Thyroid gland (tissue), 4 donors: Measurements from ENCODE around the gene CHMP4B. TPM values are rescaled to one million over a fixed set of nuclear protein-coding genes. Genes with fewer than 3 reads are reported as not detected.
A peak's percentile ranks its signal among the peaks of the same experiment; 100 is the strongest.

Source experiments
- DNase-seq, 2 donors: peaks; one replicate each; pipeline ENCODE4 v3.0.0-alpha.2; 2019
- H3K27ac ChIP-seq, 3 donors: fragments of 200-600 bp; sonication (generic); 1 replicate in 2 of 3; 2 replicates in 1 of 3; pipeline ENCODE4 v1.5.1; 2016 to 2019; ENCODE audit warnings: mild to moderate bottlenecking in 1 of 3, moderate library complexity in 1 of 3
- H3K27me3 ChIP-seq: fragments of 200-600 bp; sonication (generic); one replicate; pipeline ENCODE4 v1.5.1; 2019
- H3K36me3 ChIP-seq, 2 donors: fragments of 200-600 bp; sonication (generic); one replicate each; pipeline ENCODE4 v1.5.1; 2016 to 2019
- H3K4me1 ChIP-seq, 2 donors: fragments of 200-600 bp; sonication (generic); one replicate each; pipeline ENCODE4 v1.5.1; 2017 to 2019
- H3K4me3 ChIP-seq, 3 donors: fragments of 200-600 bp; sonication (generic); replicated peaks in 1 of 3; 1 replicate in 2 of 3; 2 replicates in 1 of 3; pipeline ENCODE4 v1.5.1; 2016; ENCODE audit warnings: mild to moderate bottlenecking in 1 of 3
- H3K9me3 ChIP-seq: fragments of 200-600 bp; sonication (generic); one replicate; pipeline ENCODE4 v1.5.1; 2017
- POLR2A ChIP-seq, 2 donors: fragments of 450-650 bp; IDR thresholded peaks; one replicate each; pipeline ENCODE4 v1.6.1; 2017; ENCODE audit warnings: antibody characterized with exemption in 2 of 2, mild to moderate bottlenecking in 2 of 2, moderate library complexity in 1 of 2
- WGBS, 2 donors: methylation state at CpG; one replicate each; pipeline ENCODE4 v1.1.5; 2017; 5-methylcytosine and 5-hydroxymethylcytosine counted together
- intact Hi-C: fragments of 100-400 bp; cut with DNase I; formaldehyde crosslinking; loops from one replicate; pipeline ENCODE4 v1.15.1; 2023
- total RNA-seq, 4 donors: library from RNA; depleted of rRNA; stranded (reverse); fragments of >200 nt; gene quantifications; one replicate each; pipeline ENCODE4 v1.2.3, GENCODE V29; 2016
- TF ChIP-seq, protein P1 (sequence below), 6 experiments: fragments of 200-600 bp in 3 of 6; fragments of 450-650 bp in 3 of 6; sonication (generic) in 3 of 6; IDR thresholded peaks; one replicate each; pipeline ENCODE4 v1.5.1; 2016 to 2019; ENCODE audit warnings: antibody characterized with exemption in 6 of 6, mild to moderate bottlenecking in 2 of 6, inconsistent platforms in 1 of 6, moderate library complexity in 1 of 6

Gene CHMP4B
- total RNA-seq, 4 donors from 2014 or later = 70.3 to 93.5 (median 85.7) TPM

DNA sequence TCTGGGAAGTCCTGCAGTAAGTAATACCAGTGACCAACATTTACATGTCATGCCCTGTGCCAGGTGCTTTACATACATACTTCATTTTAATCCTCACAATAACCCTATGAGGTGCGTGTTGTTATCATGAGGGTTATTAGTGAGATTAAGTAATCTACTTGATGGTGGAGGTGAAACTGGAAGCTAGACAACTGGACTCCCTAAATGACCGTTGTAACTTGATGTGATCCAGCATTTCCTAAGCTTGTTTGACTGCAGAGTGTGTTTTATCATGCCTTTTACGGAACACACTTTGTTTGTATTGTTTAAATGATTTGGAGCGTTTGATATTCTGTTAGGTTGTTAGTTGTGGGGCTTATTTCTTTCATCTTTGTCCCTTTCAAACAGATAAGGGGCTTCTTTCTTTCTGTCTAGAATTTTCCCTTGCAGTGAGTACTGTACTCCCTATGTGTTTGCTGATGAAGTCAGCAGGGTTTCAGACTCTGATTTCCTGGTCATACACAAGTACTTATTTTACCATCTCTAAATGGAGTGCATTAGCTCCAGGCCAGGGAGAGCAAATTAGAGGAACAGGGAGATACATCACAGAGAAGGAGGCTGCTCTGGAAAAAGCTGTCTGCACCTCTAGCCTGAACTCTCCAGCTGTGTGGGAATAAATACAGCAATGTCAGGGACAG is 29.7 kb downstream of the CHMP4B start:
- intact Hi-C loops = no loop called here
- Histone ChIP-seq H3K27ac (no peak overlapping the region), H3K27me3 (no peaks in the 10 kb centered on the region), H3K9me3 (no peaks in the 10 kb centered on the region), H3K4me3 (no peak overlapping the region), H3K36me3 (no peaks in the 10 kb centered on the region), H3K4me1 (peaks cover 38 to 76% of the 10 kb centered on the region in 2 donors)
- WGBS, 2 donors = 79 to 81% methylated on average over 4 of the region's 4 CpGs
- DNase-seq = no peak
- TF ChIP-seq, protein P1, sequence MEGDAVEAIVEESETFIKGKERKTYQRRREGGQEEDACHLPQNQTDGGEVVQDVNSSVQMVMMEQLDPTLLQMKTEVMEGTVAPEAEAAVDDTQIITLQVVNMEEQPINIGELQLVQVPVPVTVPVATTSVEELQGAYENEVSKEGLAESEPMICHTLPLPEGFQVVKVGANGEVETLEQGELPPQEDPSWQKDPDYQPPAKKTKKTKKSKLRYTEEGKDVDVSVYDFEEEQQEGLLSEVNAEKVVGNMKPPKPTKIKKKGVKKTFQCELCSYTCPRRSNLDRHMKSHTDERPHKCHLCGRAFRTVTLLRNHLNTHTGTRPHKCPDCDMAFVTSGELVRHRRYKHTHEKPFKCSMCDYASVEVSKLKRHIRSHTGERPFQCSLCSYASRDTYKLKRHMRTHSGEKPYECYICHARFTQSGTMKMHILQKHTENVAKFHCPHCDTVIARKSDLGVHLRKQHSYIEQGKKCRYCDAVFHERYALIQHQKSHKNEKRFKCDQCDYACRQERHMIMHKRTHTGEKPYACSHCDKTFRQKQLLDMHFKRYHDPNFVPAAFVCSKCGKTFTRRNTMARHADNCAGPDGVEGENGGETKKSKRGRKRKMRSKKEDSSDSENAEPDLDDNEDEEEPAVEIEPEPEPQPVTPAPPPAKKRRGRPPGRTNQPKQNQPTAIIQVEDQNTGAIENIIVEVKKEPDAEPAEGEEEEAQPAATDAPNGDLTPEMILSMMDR (IDR thresholded peaks at IDR 0.05) = no peak
- no peak for TF ChIP-seq POLR2A (IDR thresholded peaks at IDR 0.05)

DNA sequence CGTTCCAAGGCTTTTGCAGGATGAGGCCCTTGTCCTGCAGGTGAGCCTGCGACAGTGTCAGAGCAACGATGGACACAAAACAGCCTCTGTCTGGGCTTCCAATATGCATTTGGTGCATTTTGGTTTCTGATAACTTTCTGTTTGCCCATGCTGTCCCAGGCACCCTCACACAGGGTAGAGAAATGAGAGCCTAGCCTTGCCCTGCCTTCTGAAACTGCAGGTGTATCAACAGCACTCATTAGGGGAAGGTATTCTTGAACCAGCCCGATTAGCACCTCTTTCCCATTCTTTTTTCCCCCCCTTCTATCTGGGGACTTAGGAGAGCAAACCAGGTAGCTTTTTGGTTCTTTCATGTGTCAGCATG is 30.3 kb downstream of the CHMP4B start:
- no peak for DNase-seq
- intact Hi-C loops = no loop called here
- Histone ChIP-seq H3K27ac (no peak overlapping the region), H3K27me3 (no peaks in the 10 kb centered on the region), H3K4me1 (peaks cover 36 to 76% of the 10 kb centered on the region in 2 donors), H3K36me3 (no peaks in the 10 kb centered on the region), H3K4me3 (no peak overlapping the region), H3K9me3 (no peaks in the 10 kb centered on the region)
- 88 to 93% methylated on average over 4 of the region's 4 CpGs for WGBS, 2 donors
- TF ChIP-seq, protein P1 (IDR thresholded peaks at IDR 0.05) = no peak
- TF ChIP-seq POLR2A (IDR thresholded peaks at IDR 0.05) = no peak

DNA sequence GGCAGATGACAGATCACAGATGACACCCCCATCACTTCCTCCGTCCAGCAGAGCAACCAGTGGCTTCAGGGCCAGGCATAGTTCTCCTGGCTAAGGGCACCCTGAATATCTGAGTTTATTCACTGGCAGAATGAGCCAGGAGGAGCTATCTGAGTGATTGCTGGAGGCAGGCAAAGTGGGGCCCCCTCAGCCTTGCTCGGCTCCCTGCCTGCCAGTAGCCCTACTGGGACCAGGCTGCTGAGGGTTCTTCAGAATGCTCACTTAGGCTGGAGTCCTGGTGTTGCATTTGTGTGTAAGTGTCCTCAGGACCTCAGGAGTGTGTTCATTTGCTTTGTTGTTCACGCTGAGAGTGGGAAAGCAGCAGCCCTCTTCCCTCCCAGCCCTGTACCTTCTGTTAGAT is 31.2 kb downstream of the CHMP4B start:
- 40 to 60% methylated on average over 1 to 3 of the region's 3 CpGs for WGBS, 2 donors
- no peaks in the 10 kb centered on the region for H3K36me3 ChIP-seq
- TF ChIP-seq, protein P1 (IDR thresholded peaks at IDR 0.05) = no peak
- TF ChIP-seq POLR2A (IDR thresholded peaks at IDR 0.05) = no peak
- no peaks in the 10 kb centered on the region for H3K9me3 ChIP-seq
- intact Hi-C loops = no loop called here
- H3K4me1 ChIP-seq = peaks cover 27 to 74% of the 10 kb centered on the region in 2 donors
- H3K27ac ChIP-seq = no peak overlapping the region
- H3K27me3 ChIP-seq = no peaks in the 10 kb centered on the region
- peak; percentile 37 to 56 for DNase-seq
- H3K4me3 ChIP-seq = no peak overlapping the region

DNA sequence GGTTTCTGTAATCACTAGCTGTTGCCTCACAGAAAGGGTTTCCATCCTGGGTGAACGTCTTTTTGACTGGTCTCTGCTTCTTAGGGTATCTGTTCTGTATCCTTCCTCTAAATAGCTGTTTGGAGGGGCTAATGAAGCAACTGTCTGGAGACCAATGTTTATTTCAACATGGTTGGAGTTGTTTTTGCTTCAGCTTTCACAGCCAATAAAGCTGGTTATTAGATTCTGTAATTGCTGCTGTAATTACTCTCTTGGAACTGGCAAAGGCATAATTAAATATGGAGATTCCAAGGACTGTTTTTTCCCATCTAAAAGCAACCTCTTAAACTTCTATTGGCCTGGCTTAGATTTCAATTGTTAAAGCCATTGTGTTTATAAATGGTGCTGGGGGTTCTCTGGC is 31.9 kb downstream of the CHMP4B start:
- TF ChIP-seq, protein P1 (IDR thresholded peaks at IDR 0.05) = no peak
- no peak for TF ChIP-seq POLR2A (IDR thresholded peaks at IDR 0.05)
- H3K36me3 ChIP-seq = no peaks in the 10 kb centered on the region
- intact Hi-C loops = no loop called here
- no peak for DNase-seq
- peaks cover 26 to 74% of the 10 kb centered on the region in 2 donors for H3K4me1 ChIP-seq
- H3K9me3 ChIP-seq = no peaks in the 10 kb centered on the region
- no peaks in the 10 kb centered on the region for H3K27me3 ChIP-seq
- H3K4me3 ChIP-seq = no peak overlapping the region
- WGBS, 2 donors = 61 to 80% methylated on average over 1 of the region's 1 CpG
- H3K27ac ChIP-seq = no peak overlapping the region

DNA sequence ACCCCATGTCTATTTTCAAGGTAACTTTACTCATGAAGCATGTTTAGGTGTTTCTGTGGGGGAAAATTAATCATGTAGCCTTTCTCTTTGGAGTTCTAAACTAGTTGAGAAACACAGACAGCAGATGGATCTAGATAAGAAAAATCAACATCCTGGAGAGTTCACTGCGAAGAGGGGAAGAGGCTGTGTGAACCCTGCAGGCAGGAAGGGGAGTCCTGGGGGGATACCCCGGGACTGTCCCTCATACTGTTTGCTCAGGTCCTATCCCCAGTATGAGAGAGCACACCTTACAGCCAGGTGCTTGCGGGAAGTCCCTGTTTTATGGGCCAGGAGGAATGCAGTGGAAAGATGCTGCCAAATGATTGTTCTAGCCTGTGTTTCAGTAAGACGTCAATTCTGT is 32.7 kb downstream of the CHMP4B start:
- Histone ChIP-seq H3K4me3 (no peak overlapping the region), H3K27me3 (no peaks in the 10 kb centered on the region), H3K27ac (no peak overlapping the region), H3K9me3 (no peaks in the 10 kb centered on the region), H3K36me3 (no peaks in the 10 kb centered on the region), H3K4me1 (peaks cover 34 to 74% of the 10 kb centered on the region in 2 donors)
- intact Hi-C loops = no loop called here
- TF ChIP-seq, protein P1 (IDR thresholded peaks at IDR 0.05) = no peak
- TF ChIP-seq POLR2A (IDR thresholded peaks at IDR 0.05) = no peak
- no peak for DNase-seq
- 37 to 55% methylated on average over 4 of the region's 4 CpGs for WGBS, 2 donors
